KBM-7 (cell line): Measurements from ENCODE around the gene PRKAR1B.
"Not testable (repeated sequence)": the region's sequence is repeated elsewhere in the genome, so short reads cannot be mapped to it uniquely, and the experiment has no call there.

ENCODE experiments used
- DNase-seq: peaks from one replicate; pipeline ENCODE4 v3.0.0-alpha.2; 2015
- in situ Hi-C: fragments of 300-500 bp; cut with MboI; formaldehyde crosslinking; loops from 2 replicates; pipeline ENCODE4 v1.14.3; 2020; ENCODE audit warnings: low sequenced_read_pairs, low pct_unique_long_range_greater_than_20kb, mixed read lengths

Gene PRKAR1B

DNA sequence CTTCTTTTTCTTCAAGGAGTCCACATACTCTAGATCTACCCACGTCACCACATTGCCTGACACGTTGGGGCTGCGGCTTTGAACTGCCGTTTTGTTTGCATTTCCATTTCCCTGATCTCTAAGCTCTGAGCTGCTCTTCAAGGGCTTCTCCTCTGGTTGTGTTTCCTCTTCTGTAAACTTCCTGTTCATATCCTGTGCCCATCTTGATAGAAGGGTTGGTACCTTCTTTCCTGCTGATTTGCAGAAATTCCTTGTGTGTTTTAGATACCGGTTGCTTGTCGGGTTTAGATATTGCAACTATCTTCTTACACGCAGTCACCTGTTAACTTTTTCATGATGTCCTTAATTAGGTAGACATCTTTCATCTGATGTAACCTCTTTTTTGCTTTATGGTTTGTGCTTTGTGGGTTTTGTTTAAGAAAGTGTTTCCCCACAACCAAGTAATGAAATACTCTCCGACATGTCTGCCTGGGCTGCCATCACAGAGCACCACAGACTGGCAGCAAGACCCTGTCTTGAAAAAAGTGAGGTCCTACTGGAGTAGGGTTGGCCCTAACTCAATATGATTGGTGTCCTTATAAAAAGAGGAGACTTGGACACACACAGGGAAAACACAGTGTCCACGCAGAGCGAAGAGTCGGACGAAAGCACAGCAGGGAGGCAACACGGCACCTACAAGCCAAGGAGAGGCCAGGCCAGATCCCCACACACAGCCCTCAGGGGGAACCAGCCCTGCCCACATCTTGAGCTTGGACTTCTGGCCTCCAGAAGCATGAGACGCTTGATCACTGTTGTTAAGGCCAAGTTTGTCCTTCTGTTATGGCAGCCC, 108.3 kb downstream of the PRKAR1B start:
- in situ Hi-C loops, result no loop called here
- peak; percentile 90 for DNase-seq

DNA sequence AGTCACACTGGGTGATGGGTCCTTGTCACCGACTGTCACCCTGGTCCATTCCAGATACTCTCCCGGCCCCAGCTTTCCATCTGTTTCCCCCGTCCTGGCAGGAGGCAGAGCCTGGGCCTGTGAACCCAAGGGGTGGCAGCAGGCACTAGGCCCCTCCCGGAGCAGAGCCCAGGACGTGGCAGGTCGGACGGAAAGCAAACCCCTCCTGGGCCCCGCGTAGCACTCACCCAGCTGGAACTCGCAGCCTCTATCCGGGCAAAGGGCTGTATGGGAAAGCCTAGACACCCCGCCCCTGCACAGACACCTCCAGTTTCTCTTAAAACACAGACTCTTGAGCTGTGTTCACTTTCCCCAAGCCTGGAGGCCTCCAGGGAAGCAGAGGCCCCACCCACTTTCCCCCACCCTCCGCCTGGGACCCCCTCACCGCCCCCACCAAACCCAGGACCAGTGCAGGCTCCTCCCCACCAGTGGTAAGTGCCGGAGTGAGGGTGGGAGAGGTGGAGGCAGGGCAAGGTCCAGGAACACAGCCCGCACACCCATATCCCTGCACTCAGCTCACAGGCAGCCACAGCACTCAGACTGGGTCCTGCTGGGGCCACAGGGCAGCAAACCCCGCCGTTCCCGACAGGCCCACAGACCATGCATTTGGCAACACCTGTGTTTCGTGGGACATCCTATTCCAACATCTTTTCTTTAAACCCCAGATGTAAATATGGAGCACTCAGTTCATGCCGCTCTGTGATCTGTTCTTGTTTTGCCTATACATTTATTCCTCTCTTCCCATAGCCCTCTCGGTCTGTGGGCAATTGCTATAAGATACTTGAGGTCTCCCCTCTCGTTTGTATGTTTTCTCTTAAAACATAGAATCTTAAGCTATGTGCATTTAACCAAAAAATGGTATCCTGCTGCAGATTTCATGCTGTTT, 109.2 kb downstream of the PRKAR1B start:
- in situ Hi-C loops, result no loop called here
- no peak for DNase-seq

DNA sequence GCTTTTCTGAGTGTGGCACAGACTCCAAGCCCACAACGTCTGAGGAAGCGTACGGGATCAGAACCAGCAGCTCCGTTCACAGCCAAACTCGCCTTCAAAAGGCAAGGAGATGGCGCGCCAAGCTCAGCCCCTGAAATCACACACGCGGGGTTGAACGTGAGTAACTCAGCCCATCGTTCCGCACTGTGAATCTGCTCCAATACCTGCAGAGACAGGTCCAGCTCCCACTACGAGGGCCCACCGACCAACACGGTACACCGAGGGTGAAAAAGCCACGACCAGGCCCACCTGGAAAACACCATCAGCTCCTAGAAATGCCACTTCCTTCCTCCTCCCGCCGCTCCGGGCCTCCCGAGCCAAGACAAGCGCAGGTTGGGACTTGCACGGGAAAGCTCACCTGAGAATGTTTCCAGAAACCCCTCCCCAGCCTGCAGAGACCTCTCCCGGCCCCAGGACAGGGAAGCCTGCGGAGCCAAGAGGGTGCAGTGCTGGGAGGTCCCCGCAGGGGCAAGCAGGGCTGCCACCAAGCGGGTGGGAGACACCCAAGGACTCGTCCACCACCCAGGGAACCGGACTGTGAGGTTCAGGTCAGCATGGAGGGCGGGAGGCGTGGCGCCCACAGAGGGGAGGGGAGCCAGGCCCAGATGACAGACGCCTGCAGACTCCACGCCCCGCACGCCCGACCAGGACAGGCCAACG, 113.5 kb downstream of the PRKAR1B start:
- no peak for DNase-seq

DNA sequence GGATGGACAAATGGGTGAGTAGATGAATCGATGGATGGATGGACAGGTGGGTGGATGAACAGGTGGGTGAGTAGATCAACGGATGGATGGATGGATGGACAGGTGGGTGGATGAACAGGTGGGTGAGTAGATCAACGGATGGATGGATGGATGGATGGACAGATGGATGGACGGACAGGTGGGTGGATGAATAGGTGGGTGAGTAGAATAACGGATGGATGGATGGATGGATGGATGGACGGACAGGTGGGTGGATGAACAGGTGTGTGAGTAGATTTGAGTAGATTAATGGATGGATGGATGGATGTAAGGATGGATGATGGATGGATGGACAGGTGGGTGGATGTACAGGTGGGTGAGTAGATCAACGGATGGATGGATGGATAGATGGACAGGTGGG, 115.2 kb downstream of the PRKAR1B start:
- in situ Hi-C loops, DNase-seq: not testable (repeated sequence)

More for the DNA sequence above, 113.5 kb downstream of the PRKAR1B start:
- in situ Hi-C loops, result no loop called here

DNA sequence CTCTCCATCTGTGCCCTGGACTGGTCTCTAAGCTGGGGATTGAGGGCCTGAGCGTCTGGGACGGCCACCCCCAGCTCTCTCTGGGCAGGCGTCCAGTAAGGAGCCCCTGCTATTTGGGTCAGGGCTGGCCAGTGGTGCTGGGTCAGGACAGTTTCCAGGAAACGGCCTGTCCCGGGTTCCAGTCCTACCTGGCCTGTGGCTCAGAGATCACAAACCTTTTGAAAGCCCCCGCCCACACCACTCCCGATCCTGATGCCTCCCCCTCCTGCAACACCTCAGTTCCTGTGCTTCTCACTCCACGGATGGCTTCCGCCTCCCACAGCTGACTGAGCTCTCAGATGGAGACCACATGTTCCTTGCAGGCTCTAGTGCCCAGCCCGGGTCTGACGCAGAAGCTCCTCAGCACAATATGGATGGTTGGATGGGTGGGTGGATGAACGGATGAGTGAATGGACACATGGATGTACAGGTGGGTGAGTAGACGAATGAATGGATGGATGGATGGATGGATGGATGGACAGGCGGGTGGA, 115.7 kb downstream of the PRKAR1B start:
- in situ Hi-C loops, result no loop called here
- DNase-seq, result no peak

DNA sequence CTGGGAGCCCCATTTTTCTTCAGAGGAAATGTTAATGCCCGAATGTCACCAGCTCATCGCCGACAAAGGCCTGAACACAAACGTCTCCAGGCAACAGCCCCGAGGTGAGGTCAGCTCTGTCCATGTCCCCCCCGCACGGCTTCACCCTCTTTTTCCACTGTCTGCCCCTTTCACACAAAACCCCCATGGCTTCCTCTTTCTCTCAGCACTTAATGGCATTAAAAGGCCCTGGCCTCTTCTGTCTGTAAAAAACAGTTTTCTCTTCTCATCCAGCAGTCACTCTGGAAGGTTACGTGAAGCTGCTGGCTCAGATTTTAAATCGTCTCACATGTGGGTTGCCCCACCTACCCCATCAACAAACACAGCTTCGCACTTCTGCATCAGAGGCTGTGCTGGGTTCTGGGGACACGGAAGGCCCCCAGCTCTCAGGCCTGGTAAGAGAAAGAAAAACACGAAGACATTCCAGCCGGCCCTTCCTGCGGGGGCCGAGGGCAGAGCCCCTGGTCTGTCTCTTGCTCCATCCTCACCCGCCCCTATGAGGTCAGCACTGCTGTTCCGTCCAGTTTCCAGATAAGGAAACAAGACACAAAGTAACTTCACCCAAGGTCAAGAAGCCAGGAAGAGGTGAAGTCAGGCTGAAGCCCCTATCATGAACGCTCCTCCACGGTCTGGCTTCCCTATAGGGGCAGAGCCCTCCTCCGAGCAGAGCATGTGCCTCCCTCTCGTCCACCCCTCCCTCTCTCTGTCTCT, 116.4 kb downstream of the PRKAR1B start:
- in situ Hi-C loops, result no loop called here
- peak; percentile 65 for DNase-seq

DNA sequence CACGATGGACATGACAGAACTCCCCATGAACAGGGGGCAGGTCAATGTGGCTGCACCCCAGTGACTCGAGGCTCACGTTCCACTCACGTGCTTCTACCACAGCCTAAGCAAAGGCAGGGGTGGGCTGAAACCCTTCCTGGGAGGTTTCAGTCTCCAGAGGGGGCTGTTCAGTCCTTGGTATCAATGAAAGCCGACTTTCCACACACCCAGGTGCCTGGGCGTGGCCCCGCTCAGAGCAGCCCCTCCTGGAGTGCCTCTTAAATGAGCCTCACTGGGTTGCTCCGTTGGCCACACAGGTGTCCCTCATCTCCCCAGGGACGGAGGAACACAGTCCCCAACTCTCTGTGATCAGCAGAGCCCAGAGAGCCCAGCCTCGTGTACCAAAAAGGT, 116.9 kb downstream of the PRKAR1B start:
- DNase-seq, result no peak
- in situ Hi-C loops, result no loop called here

DNA sequence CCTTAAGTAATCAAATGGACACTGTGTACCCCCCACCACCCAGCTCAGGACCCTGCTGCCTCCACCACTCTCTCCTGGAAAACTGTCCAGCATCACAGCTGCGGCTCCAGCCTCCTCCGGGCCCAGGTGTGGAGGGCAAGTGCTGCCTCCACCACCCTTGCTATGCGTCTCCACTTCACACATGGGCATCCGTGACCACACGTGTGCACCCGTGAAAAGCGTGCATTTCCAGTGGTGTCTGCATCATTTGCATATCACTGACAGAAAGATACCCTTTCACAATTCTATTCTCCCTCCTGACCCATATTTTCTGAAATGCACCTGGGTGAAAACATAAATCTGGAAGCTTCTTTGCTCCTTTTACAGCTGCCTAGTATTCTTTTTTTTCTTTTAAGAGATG, 117.7 kb downstream of the PRKAR1B start:
- DNase-seq, result no peak
- in situ Hi-C loops, result no loop called here

DNA sequence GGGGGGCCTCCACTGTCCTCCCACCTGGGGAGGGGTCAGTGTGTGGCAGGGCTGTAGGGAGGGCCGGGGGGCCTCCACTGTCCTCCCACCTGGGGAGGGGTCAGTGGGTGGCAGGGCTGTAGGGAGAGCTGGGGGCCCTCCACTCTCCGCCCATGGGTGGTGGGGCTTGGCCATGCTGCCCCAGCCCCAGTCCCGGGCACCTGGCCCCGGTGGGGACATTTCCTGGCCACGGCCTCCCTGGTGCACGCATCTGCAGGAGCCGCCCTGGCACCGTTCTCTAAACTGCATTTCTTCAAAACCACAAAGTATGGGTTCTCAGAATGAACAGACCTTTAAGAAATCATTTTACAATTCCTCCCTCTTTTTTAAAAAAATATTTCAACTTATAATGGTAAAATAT, 118.1 kb downstream of the PRKAR1B start:
- no peak for DNase-seq
- in situ Hi-C loops, result no loop called here

DNA sequence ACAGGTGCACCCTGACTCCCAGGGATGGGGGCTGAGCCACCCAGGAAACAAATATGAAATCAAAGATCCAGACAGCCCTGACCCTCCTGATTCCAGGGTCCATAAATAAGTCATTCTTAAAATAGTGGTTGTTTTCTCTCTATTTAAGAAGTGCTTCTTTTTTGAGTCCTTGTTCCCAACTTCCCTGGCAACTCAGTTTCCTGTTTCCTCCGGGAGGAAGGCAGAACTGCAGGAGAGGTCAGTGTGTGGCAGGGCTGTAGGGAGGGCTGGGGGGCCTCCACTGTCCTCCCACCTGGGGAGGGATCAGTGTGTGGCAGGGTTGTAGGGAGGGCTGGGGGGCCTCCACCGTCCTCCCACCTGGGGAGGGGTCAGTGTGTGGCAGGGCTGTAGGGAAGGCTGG, 118.7 kb downstream of the PRKAR1B start:
- in situ Hi-C loops, result no loop called here
- DNase-seq, result no peak

DNA sequence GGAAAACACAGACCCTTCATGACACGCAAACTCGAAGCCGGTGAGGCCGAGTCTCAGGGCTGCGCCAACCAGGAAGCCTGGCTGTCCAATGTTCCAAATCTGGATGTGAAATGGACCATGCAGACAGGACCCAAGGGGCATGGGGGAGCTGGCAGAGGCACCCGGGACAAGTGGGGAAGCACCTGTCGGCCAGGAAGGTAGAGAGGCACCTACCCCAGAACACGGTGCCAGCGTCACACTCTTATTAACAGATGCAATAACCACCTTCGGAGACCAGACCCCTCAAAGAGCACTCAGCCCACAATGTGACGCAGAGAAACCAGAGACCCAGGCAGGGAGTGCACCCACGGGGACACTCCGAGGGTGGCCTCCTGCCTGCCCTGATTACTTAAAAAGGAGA, 119.1 kb downstream of the PRKAR1B start:
- in situ Hi-C loops, result no loop called here
- no peak for DNase-seq

DNA sequence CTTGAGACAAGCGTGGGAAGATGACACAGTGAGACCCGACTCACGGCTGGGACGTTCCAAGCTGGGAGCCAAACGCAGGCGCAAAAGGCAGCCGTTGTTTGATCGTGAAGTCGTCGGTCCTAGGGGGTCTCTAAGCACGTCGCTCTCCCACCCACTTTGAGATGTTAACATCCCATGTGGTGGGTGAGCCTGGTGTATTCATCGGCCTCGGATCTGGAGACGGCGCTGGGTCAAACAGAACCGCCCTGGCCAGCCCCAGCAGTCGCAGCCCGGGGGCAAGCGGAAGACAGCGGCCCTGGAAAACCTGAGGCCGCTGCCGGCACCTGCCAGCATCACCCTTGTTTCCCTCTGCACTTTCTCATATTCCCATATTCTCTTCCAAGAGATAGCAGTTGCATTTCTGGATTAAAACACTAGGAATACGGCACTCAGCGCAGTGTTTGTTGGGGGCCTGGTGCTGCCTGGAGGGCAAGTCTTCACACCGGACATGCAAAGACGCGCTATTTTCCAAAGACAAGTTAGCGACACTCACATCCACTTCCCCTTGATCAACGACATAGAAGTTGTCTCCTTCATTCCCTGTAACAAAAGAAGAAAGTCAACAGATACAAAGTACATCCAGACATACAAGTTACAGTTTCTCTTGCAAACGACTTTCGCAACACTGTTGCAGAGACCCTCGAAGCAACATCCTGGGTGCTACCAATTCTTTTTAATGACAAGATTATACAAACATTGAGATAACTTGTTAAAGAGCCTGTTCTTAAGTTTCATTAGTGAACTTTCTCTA, 121.2 kb downstream of the PRKAR1B start:
- in situ Hi-C loops, result no loop called here

DNA sequence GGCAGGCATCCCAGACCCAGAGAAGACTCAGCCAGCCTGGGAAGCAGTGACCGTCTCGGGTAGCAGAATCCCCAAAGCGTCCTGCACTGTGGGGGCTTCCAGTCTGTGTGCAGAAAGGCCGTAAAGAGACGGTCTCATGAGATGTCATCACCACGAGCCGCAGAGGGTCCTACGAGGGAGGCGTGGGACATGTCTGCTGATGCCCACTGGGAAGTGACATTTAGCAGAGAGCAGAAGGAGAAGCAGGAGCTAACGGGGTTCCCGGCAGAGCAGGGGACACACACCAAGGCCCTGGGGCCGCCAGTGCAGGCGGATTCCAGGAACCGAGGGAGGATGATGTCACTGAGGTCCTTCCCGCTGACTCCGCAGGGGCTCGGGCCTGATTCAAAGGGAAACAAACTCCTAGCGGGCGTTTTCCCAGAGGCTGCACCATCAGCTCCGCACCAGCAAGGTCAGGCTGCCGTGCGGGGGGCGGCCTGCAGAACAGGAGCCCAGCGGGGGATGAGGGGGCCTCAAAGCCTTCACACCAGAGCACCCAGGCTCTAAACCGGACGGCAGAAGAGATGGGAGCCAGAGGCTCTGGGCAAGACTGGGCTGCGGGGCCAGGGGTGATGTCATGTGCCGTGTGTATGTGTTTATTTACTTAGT, 122.1 kb downstream of the PRKAR1B start:
- in situ Hi-C loops, result no loop called here
- peak; percentile 58 for DNase-seq

More for the DNA sequence above, 121.2 kb downstream of the PRKAR1B start:
- DNase-seq, result no peak

DNA sequence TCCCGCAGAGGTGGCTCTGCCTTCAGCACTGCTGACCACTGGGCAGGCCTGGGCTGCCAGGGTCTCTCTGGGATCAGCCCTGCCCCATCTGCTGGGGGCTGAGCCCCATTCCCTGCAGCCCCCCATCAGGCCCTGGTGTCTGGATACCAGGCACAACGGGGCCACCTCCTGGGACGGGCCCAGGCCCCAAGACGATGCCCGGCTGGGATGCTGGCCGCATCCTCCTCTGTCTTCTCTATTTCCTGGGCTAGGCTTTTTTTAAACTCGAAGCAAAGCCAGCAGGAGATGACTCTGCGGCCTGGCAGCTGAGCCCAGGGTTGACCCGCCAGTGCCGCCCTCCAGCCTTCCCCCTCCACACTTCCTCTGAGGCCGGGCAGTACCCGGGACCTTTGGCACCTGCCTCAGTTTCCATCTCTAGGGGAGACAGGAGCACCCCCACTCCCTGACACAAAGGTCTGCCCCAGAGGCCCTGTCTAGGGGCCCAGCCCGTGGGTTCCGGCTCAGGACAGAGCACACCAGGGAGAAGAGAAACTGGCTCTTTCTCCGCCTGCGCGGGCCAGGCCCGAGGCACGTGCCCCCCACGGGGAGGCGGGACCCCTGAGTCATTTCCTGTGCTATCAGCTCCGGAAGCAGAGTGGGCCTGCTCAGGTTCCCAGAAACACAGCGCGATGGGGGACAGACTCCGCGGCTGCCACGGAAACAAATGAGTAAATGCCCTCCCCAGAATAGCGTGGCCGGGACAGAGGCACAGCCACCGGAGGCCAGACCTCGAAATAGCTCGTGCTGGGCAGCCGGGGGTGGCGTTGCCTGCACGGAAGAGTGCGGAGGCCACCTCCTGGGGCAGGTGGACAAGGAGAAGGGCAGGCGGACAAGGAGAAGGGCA, 122.8 kb downstream of the PRKAR1B start:
- in situ Hi-C loops, result no loop called here
- DNase-seq, result peak; percentile 96

DNA sequence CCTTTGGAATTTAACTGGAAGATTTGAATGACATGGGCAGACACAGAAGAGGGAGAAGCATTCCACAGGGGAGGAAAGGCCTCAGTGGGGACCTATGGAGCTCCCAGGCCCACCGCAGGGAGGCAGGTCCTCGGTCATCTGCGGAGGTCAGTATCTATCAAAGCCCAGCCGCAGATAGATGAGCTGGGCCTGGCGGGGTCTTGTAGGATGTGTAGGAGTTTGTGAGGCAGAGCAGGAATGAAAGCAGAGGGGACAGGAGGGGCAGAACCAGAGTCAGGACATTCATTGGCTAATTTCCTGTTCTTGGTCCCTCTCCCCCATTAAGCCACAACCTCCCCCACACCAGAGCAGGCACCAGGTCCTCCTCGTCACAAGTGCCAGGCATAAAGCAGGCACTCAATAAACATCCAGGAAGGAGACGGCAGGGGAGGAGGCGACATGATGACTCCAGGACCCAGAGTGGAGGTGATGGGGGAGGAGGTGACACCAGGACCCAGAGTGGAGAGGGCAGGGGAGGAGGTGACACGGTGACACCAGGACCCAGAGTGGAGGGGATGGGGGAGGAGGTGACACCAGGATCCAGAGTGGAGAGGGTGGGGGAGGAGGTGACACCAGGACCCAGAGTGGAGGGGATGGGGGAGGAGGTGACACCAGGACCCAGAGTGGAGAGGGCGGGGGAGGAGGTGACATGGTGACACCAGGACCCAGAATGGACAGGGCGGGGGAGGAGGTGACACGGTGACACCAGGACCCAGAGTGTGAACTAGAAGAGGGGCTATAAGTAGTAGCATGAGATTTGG, 123.7 kb downstream of the PRKAR1B start:
- in situ Hi-C loops, result no loop called here
- DNase-seq, result peak; percentile 83
